Fibroblast of lung (primary cell): ENCODE results near the gene SREK1IP1. TPM values are rescaled to one million over a fixed set of nuclear protein-coding genes. Genes with fewer than 3 reads are reported as not detected.

Source experiments
- DNase-seq, 2 donors: peaks; one replicate each; pipeline versions ENCODE4 v3.0.0 to v3.0.0-alpha.2; 2010; ENCODE audit warnings: low read depth in 2 of 2
- H2AFZ ChIP-seq: 2 replicates; pipeline ENCODE4 v1.5.1; 2012; ENCODE audit warnings: low read length, control low read depth, inconsistent platforms
- H3K27ac ChIP-seq: 2 replicates; pipeline ENCODE4 v1.5.1; 2011; ENCODE audit warnings: low read length, control low read depth; ENCODE audit not compliant: insufficient read depth
- H3K27me3 ChIP-seq: 2 replicates; pipeline ENCODE4 v1.5.1; 2011; ENCODE audit warnings: mild to moderate bottlenecking, low read length; ENCODE audit not compliant: control insufficient read depth, insufficient read depth
- H3K36me3 ChIP-seq: 2 replicates; pipeline ENCODE4 v1.5.1; 2011; ENCODE audit warnings: low read length; ENCODE audit not compliant: control insufficient read depth, insufficient read depth
- H3K4me1 ChIP-seq: 2 replicates; pipeline ENCODE4 v1.5.1; 2011; ENCODE audit warnings: low read length; ENCODE audit not compliant: control insufficient read depth, insufficient read depth; ENCODE audit errors: extremely low read depth
- H3K4me2 ChIP-seq: 2 replicates; pipeline ENCODE4 v1.5.1; 2011; ENCODE audit warnings: low read length, control low read depth; ENCODE audit not compliant: insufficient read depth; ENCODE audit errors: extremely low read depth
- H3K4me3 ChIP-seq, 4 experiments: fragments of 200-600 bp in 1 of 4; sonication (generic) in 1 of 4; replicated peaks in 1 of 4; 2 replicates each; pipeline ENCODE4 v1.5.1; 2011 to 2016; ENCODE audit warnings: low read length in 4 of 4, low read depth in 3 of 4, mild to moderate bottlenecking in 3 of 4, control low read depth in 2 of 4, inconsistent platforms in 1 of 4, mixed read lengths in 1 of 4; ENCODE audit not compliant: insufficient read depth in 1 of 4; ENCODE audit errors: control extremely low read depth in 1 of 4
- H3K79me2 ChIP-seq: 2 replicates; pipeline ENCODE4 v1.5.1; 2012; ENCODE audit warnings: mild to moderate bottlenecking, low read length, inconsistent platforms; ENCODE audit not compliant: control insufficient read depth, insufficient read depth
- H3K9ac ChIP-seq: 2 replicates; pipeline ENCODE4 v1.5.1; 2011; ENCODE audit warnings: mild to moderate bottlenecking, low read length, control low read depth; ENCODE audit not compliant: insufficient read depth
- H3K9me3 ChIP-seq: 2 replicates; pipeline ENCODE4 v1.5.1; 2012; ENCODE audit warnings: low read depth, low read length; ENCODE audit not compliant: control insufficient read depth, insufficient read depth
- H4K20me1 ChIP-seq: 2 replicates; pipeline ENCODE4 v1.5.1; 2011; ENCODE audit warnings: low read length; ENCODE audit not compliant: control insufficient read depth, insufficient read depth; ENCODE audit errors: extremely low read depth
- CTCF ChIP-seq, 2 donors: IDR thresholded peaks in 1 of 2; conservative IDR thresholded peaks in 1 of 2; 1 replicate in 1 of 2; 2 replicates in 1 of 2; pipeline ENCODE4 v1.5.1; 2011 to 2012; ENCODE audit warnings: low read length in 2 of 2, control low read depth in 1 of 2, inconsistent platforms in 1 of 2, low read depth in 1 of 2, mild to moderate bottlenecking in 1 of 2
- EZH2 ChIP-seq: IDR thresholded peaks from 2 replicates; pipeline ENCODE4 v1.5.1; 2012; ENCODE audit warnings: low read length, control low read depth, mild to moderate bottlenecking; ENCODE audit errors: missing control alignments
- polyA plus RNA-seq, 2 donors: library from polyadenylated mRNA; depleted of rRNA in 1 of 2; stranded (reverse) in 1 of 2; unstranded in 1 of 2; fragments of >200 nt; gene quantifications; 2 replicates each; pipeline ENCODE4 v1.2.1, GENCODE V29; 2011 to 2012; ENCODE audit warnings: missing spikeins in 1 of 2
- total RNA-seq: library from RNA; depleted of rRNA; stranded (reverse); fragments of >200 nt; gene quantifications from 2 replicates; pipeline ENCODE4 v1.2.1, GENCODE V29; 2014

SREK1IP1 gene
- total and polyA plus RNA-seq, 2 donors (not counting 1 experiment from before 2014, with no cell fraction given): 6.5 to 13.5 TPM

- H3K9me3 ChIP-seq: no peaks in the 10 kb centered on the region
- no peak for DNase-seq
- H3K4me2 ChIP-seq: no peak overlapping the region
- H2AFZ ChIP-seq: no peak overlapping the region
- no peaks in the 10 kb centered on the region for H3K4me1 ChIP-seq
- peaks cover 8% of the 10 kb centered on the region for H3K79me2 ChIP-seq
- TF ChIP-seq CTCF (conservative IDR thresholded peaks at IDR 0.05 in 1 of 2, IDR thresholded peaks at IDR 0.05 in 1 of 2; ENCODE audit: low read depth in 1 of 2, low read length in 2 of 2) (no peak), EZH2 (no peak)
- H3K9ac ChIP-seq: no peak overlapping the region
- H3K36me3 ChIP-seq: peaks cover 1% of the 10 kb centered on the region
- H3K27me3 ChIP-seq: no peaks in the 10 kb centered on the region
- H3K27ac ChIP-seq: no peak overlapping the region
- H3K4me3 ChIP-seq: no peak overlapping the region
- no peaks in the 10 kb centered on the region for H4K20me1 ChIP-seq
Measured at GRCh38 chr5:64775291-64775690, 6.8 kb upstream of the SREK1IP1 start.

- H3K36me3 ChIP-seq: peaks cover 1% of the 10 kb centered on the region
- no peak overlapping the region for H3K9ac ChIP-seq
- H3K27ac ChIP-seq: no peak overlapping the region
- TF ChIP-seq EZH2 (no peak), CTCF (conservative IDR thresholded peaks at IDR 0.05 in 1 of 2, IDR thresholded peaks at IDR 0.05 in 1 of 2; ENCODE audit: low read depth in 1 of 2, low read length in 2 of 2) (no peak)
- H3K4me2 ChIP-seq: no peak overlapping the region
- H2AFZ ChIP-seq: no peak overlapping the region
- H4K20me1 ChIP-seq: no peaks in the 10 kb centered on the region
- H3K4me1 ChIP-seq: peaks cover 4% of the 10 kb centered on the region
- no peaks in the 10 kb centered on the region for H3K27me3 ChIP-seq
- no peaks in the 10 kb centered on the region for H3K9me3 ChIP-seq
- DNase-seq: no peak
- H3K79me2 ChIP-seq: peaks cover 23% of the 10 kb centered on the region
- no peak overlapping the region for H3K4me3 ChIP-seq
Measured at GRCh38 chr5:64773533-64773932, 5.0 kb upstream of the SREK1IP1 start.

- Histone ChIP-seq H3K4me2 (no peak overlapping the region), H3K27ac (no peak overlapping the region), H2AFZ (no peak overlapping the region), H3K9ac (no peak overlapping the region), H3K36me3 (peaks cover 1% of the 10 kb centered on the region), H3K9me3 (no peaks in the 10 kb centered on the region), H3K4me1 (peaks cover 6% of the 10 kb centered on the region), H3K79me2 (peaks cover 37% of the 10 kb centered on the region), H4K20me1 (no peaks in the 10 kb centered on the region), H3K27me3 (no peaks in the 10 kb centered on the region), H3K4me3 (no peak overlapping the region)
- TF ChIP-seq EZH2 (no peak), CTCF (conservative IDR thresholded peaks at IDR 0.05 in 1 of 2, IDR thresholded peaks at IDR 0.05 in 1 of 2; ENCODE audit: low read depth in 1 of 2, low read length in 2 of 2) (no peak)
- DNase-seq: no peak
Measured at GRCh38 chr5:64771736-64772135, 3.2 kb upstream of the SREK1IP1 start.
